CD4-positive, alpha-beta T cell (primary cell): ENCODE measurements around the gene ARHGAP6. TPM values are rescaled to one million over a fixed set of nuclear protein-coding genes. Genes with fewer than 3 reads are reported as not detected.

ENCODE experiments used
- ATAC-seq: fragments of 200-7000 bp; cut with Tn5 transposase; one replicate; pipeline ENCODE4 v1.10.0; 2022; ENCODE audit warnings: mild to moderate bottlenecking; ENCODE audit not compliant: poor library complexity
- CTCF ChIA-PET: fragments of 350-600 bp; sonication (Branson Sonifier 250); formaldehyde crosslinking; loops from one replicate; lab custom pipeline; 2021; ENCODE audit warnings: antibody characterized with exemption, inconsistent platforms; lab: Charles Lee
- POLR2A ChIA-PET: fragments of 350-600 bp; sonication (Branson Sonifier 250); formaldehyde crosslinking; loops from one replicate; lab custom pipeline; 2021; ENCODE audit warnings: antibody characterized with exemption, inconsistent platforms; lab: Charles Lee
- DNase-seq, 14 experiments: peaks; one replicate each; pipeline ENCODE4 v3.0.0-alpha.2; 2013 to 2020; ENCODE audit warnings: mixed read lengths in 2 of 14
- H3K27ac ChIP-seq, 2 donors: one replicate each; pipeline versions ENCODE4 v1.5.1 to v1.7.0; 2013; ENCODE audit warnings: low read length in 2 of 2, low read depth in 1 of 2, mild to moderate bottlenecking in 1 of 2
- H3K27me3 ChIP-seq, 2 experiments: 1 replicate in 1 of 2; 2 replicates in 1 of 2; pipeline versions ENCODE4 v1.6.1 to v1.7.0; 2013; ENCODE audit warnings: low read length in 2 of 2, control low read depth in 1 of 2, mild to moderate bottlenecking in 1 of 2, moderate library complexity in 1 of 2; ENCODE audit not compliant: insufficient read depth in 2 of 2, control insufficient read depth in 1 of 2
- H3K36me3 ChIP-seq: one replicate; pipeline ENCODE4 v1.6.1; 2013; ENCODE audit warnings: low read length, control low read depth; ENCODE audit not compliant: insufficient read depth
- H3K4me1 ChIP-seq: one replicate; pipeline ENCODE4 v1.6.1; 2013; ENCODE audit warnings: low read length, control low read depth; ENCODE audit not compliant: insufficient read depth
- H3K4me3 ChIP-seq: one replicate; pipeline ENCODE4 v1.5.1; 2013; ENCODE audit warnings: mild to moderate bottlenecking, low read length, moderate library complexity
- H3K9me3 ChIP-seq, 2 experiments: 1 replicate in 1 of 2; 2 replicates in 1 of 2; pipeline versions ENCODE4 v1.6.1 to v1.7.0; 2013; ENCODE audit warnings: low read length in 2 of 2, mild to moderate bottlenecking in 2 of 2, control low read depth in 1 of 2, moderate library complexity in 1 of 2; ENCODE audit not compliant: control insufficient read depth in 1 of 2, insufficient read depth in 1 of 2
- H3K27ac Mint-ChIP-seq: one replicate; pipeline ENCODE4 v1.8.0; 2020; ENCODE audit warnings: mixed read lengths
- H3K27me3 Mint-ChIP-seq: one replicate; pipeline ENCODE4 v1.8.0; 2021; ENCODE audit warnings: mixed read lengths
- H3K36me3 Mint-ChIP-seq: one replicate; pipeline ENCODE4 v1.8.0; 2021; ENCODE audit warnings: low read depth, mixed read lengths
- H3K4me1 Mint-ChIP-seq: one replicate; pipeline ENCODE4 v1.8.0; 2021; ENCODE audit warnings: low read depth, mixed read lengths
- H3K4me3 Mint-ChIP-seq: one replicate; pipeline ENCODE4 v1.8.0; 2020; ENCODE audit warnings: mild to moderate bottlenecking, mixed read lengths
- H3K9me3 Mint-ChIP-seq: one replicate; pipeline ENCODE4 v1.8.0; 2020; ENCODE audit warnings: mixed read lengths
- intact Hi-C, 2 experiments: fragments of 100-400 bp; cut with DNase I in 1 of 2; cut with micrococcal nuclease in 1 of 2; formaldehyde crosslinking; loops; one replicate each; pipeline versions ENCODE4 v1.15.1 to v1.9.0; 2023 to 2025; cut with DNase I, micrococcal nuclease
- total RNA-seq, 174 experiments: library from RNA in 2 of 174; stranded (reverse) in 2 of 174; gene quantifications; one replicate each; pipeline ENCODE4 v1.2.3 and lab custom pipeline; 2021 to 2026
- TF ChIP-seq, protein P1 (sequence below): fragments of 200-600 bp; IDR thresholded peaks from one replicate; pipeline ENCODE4 v1.8.0; 2022; ENCODE audit warnings: antibody characterized with exemption, mild to moderate bottlenecking

ARHGAP6 gene
- total RNA-seq, 2 experiments from 2014 or later = not detected

GRCh38 chrX:11197671-11198070 is 468.0 kb downstream of the ARHGAP6 start:
- ATAC-seq (no peak), DNase-seq (no peak)
- Histone ChIP-seq H3K27ac (no peak overlapping the region), H3K4me3 (no peak overlapping the region), H3K9me3 (no peaks in the 10 kb centered on the region), H3K27me3 (no peaks in the 10 kb centered on the region), H3K4me1 (no peaks in the 10 kb centered on the region), H3K36me3 (no peaks in the 10 kb centered on the region)
- H3K27ac Mint-ChIP-seq = no peak overlapping the region
- H3K4me3 Mint-ChIP-seq = no peak overlapping the region
- H3K27me3 Mint-ChIP-seq = no peaks in the 10 kb centered on the region
- intact Hi-C loops = no loop called here
- ChIA-PET POLR2A (no interaction called here), CTCF (no interaction called here)
- H3K9me3 Mint-ChIP-seq = no peaks in the 10 kb centered on the region
- H3K4me1 Mint-ChIP-seq = no peaks in the 10 kb centered on the region
- no peaks in the 10 kb centered on the region for H3K36me3 Mint-ChIP-seq
- TF ChIP-seq, protein P1, sequence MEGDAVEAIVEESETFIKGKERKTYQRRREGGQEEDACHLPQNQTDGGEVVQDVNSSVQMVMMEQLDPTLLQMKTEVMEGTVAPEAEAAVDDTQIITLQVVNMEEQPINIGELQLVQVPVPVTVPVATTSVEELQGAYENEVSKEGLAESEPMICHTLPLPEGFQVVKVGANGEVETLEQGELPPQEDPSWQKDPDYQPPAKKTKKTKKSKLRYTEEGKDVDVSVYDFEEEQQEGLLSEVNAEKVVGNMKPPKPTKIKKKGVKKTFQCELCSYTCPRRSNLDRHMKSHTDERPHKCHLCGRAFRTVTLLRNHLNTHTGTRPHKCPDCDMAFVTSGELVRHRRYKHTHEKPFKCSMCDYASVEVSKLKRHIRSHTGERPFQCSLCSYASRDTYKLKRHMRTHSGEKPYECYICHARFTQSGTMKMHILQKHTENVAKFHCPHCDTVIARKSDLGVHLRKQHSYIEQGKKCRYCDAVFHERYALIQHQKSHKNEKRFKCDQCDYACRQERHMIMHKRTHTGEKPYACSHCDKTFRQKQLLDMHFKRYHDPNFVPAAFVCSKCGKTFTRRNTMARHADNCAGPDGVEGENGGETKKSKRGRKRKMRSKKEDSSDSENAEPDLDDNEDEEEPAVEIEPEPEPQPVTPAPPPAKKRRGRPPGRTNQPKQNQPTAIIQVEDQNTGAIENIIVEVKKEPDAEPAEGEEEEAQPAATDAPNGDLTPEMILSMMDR = no peak

DNA sequence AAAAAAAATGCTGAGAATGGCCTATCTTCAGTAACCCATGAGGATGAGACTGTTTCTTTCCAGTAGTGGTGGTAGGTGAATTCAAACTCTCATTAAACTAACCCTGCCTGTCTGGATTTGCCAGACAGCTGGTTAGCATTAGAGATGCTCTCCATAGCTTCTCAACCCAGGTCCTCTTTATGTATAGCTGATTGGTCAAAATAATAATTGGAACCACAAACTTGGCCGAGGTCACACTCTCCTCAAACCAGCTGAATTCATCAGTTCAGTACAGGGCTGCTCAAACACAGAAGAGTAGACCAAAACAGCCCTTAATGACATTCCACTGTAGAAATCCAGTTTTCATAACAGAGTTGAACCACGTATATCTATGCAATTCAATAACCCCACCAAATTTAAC is 469.2 kb downstream of the ARHGAP6 start:
- CTCF ChIA-PET = interaction anchor here (0.6 kb wide), 1 partner anchor 21 kb away, joined by 4 read pairs; no protein-coding TSS in a partner anchor
- DNase-seq = no peak
- Histone ChIP-seq H3K27ac (no peak overlapping the region), H3K27me3 (no peaks in the 10 kb centered on the region), H3K4me3 (no peak overlapping the region), H3K4me1 (no peaks in the 10 kb centered on the region), H3K36me3 (no peaks in the 10 kb centered on the region), H3K9me3 (no peaks in the 10 kb centered on the region)
- intact Hi-C loops = no loop called here
- Mint-ChIP-seq H3K27ac (no peak overlapping the region), H3K4me3 (no peak overlapping the region), H3K9me3 (no peaks in the 10 kb centered on the region), H3K4me1 (no peaks in the 10 kb centered on the region), H3K36me3 (no peaks in the 10 kb centered on the region), H3K27me3 (no peaks in the 10 kb centered on the region)
- POLR2A ChIA-PET = no interaction called here
- no peak for ATAC-seq
- TF ChIP-seq, protein P1 = no peak

DNA sequence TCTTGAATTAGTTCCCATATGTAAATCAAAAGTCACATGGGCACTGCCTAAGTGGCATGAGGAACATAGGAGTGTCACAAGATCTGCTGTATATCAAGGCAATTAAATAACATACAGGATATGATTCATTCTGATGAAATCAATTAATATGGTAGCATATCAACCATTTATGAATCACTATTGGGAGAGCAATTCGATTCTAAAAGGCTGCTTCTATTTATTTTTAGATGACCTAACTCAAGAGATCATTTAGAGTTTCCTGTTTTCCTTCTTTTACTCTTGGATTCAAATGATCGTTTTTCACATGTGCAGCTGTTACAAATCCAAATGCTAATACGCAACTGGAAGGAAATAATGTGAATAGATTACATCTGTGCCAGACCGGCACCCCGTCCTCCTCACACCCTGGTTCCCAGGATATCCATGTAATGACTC is 472.7 kb downstream of the ARHGAP6 start:
- H3K36me3 ChIP-seq = no peaks in the 10 kb centered on the region
- Mint-ChIP-seq H3K27me3 (no peaks in the 10 kb centered on the region), H3K9me3 (no peaks in the 10 kb centered on the region), H3K4me1 (no peaks in the 10 kb centered on the region), H3K27ac (no peak overlapping the region), H3K4me3 (no peak overlapping the region), H3K36me3 (no peaks in the 10 kb centered on the region)
- H3K27me3 ChIP-seq = peaks cover 0 to 3% of the 10 kb centered on the region in 2 experiments
- H3K27ac ChIP-seq = no peak overlapping the region
- ChIA-PET POLR2A (no interaction called here), CTCF (no interaction called here)
- no peaks in the 10 kb centered on the region for H3K9me3 ChIP-seq
- DNase-seq (no peak), ATAC-seq (no peak)
- TF ChIP-seq, protein P1 = no peak
- no peak overlapping the region for H3K4me3 ChIP-seq
- intact Hi-C loops = no loop called here
- no peaks in the 10 kb centered on the region for H3K4me1 ChIP-seq
